Thyroid gland (tissue), 4 donors: ENCODE data around the gene SAP30BP. TPM values are rescaled to one million over a fixed set of nuclear protein-coding genes. Genes with fewer than 3 reads are reported as not detected.

Experiments used
- DNase-seq, 2 donors: peaks; one replicate each; pipeline ENCODE4 v3.0.0-alpha.2; 2019
- H3K27ac ChIP-seq, 3 donors: fragments of 200-600 bp; sonication (generic); 1 replicate in 2 of 3; 2 replicates in 1 of 3; pipeline ENCODE4 v1.5.1; 2016 to 2019; ENCODE audit warnings: mild to moderate bottlenecking in 1 of 3, moderate library complexity in 1 of 3
- H3K27me3 ChIP-seq: fragments of 200-600 bp; sonication (generic); one replicate; pipeline ENCODE4 v1.5.1; 2019
- H3K36me3 ChIP-seq, 2 donors: fragments of 200-600 bp; sonication (generic); one replicate each; pipeline ENCODE4 v1.5.1; 2016 to 2019
- H3K4me1 ChIP-seq, 2 donors: fragments of 200-600 bp; sonication (generic); one replicate each; pipeline ENCODE4 v1.5.1; 2017 to 2019
- H3K4me3 ChIP-seq, 3 donors: fragments of 200-600 bp; sonication (generic); replicated peaks in 1 of 3; 1 replicate in 2 of 3; 2 replicates in 1 of 3; pipeline ENCODE4 v1.5.1; 2016; ENCODE audit warnings: mild to moderate bottlenecking in 1 of 3
- H3K9me3 ChIP-seq: fragments of 200-600 bp; sonication (generic); one replicate; pipeline ENCODE4 v1.5.1; 2017
- CTCF ChIP-seq, 6 experiments: fragments of 200-600 bp in 3 of 6; fragments of 450-650 bp in 3 of 6; sonication (generic) in 3 of 6; IDR thresholded peaks; one replicate each; pipeline ENCODE4 v1.5.1; 2016 to 2019; ENCODE audit warnings: antibody characterized with exemption in 6 of 6, mild to moderate bottlenecking in 2 of 6, inconsistent platforms in 1 of 6, moderate library complexity in 1 of 6
- POLR2A ChIP-seq, 2 donors: fragments of 450-650 bp; IDR thresholded peaks; one replicate each; pipeline ENCODE4 v1.6.1; 2017; ENCODE audit warnings: antibody characterized with exemption in 2 of 2, mild to moderate bottlenecking in 2 of 2, moderate library complexity in 1 of 2
- WGBS, 2 donors: methylation state at CpG; one replicate each; pipeline ENCODE4 v1.1.5; 2017; 5-methylcytosine and 5-hydroxymethylcytosine counted together
- intact Hi-C: fragments of 100-400 bp; cut with DNase I; formaldehyde crosslinking; loops from one replicate; pipeline ENCODE4 v1.15.1; 2023
- total RNA-seq, 4 donors: library from RNA; depleted of rRNA; stranded (reverse); fragments of >200 nt; gene quantifications; one replicate each; pipeline ENCODE4 v1.2.3, GENCODE V29; 2016

SAP30BP gene
- total RNA-seq, 4 donors from 2014 or later: 52.5 to 83.6 (median 72.7) TPM

- no peaks in the 10 kb centered on the region for H3K4me1 ChIP-seq
- 80 to 90% methylated on average over 1 to 7 of the region's 7 CpGs for whole genome bisulfite sequencing, 2 donors
- no peaks in the 10 kb centered on the region for H3K9me3 ChIP-seq
- H3K27me3 ChIP-seq: no peaks in the 10 kb centered on the region
- no peak overlapping the region for H3K4me3 ChIP-seq
- peaks cover 0 to 3% of the 10 kb centered on the region in 2 donors for H3K36me3 ChIP-seq
- no peak for TF ChIP-seq POLR2A (IDR thresholded peaks at IDR 0.05)
- TF ChIP-seq CTCF (IDR thresholded peaks at IDR 0.05): no peak
- no peak for DNase-seq
- intact Hi-C loops: no loop called here
- H3K27ac ChIP-seq: no peak overlapping the region
Observed at GRCh38 chr17:75729351-75729750, 62.2 kb downstream of the SAP30BP start.

GRCh38 chr17:75730065-75730464 lies 62.9 kb downstream of the SAP30BP start:
- H3K9me3 ChIP-seq: no peaks in the 10 kb centered on the region
- H3K27me3 ChIP-seq: no peaks in the 10 kb centered on the region
- H3K4me1 ChIP-seq: no peaks in the 10 kb centered on the region
- WGBS, 2 donors: 90 to 92% methylated on average over 11 to 19 of the region's 24 CpGs
- no peak for TF ChIP-seq CTCF (IDR thresholded peaks at IDR 0.05)
- no peak for TF ChIP-seq POLR2A (IDR thresholded peaks at IDR 0.05)
- intact Hi-C loops: no loop called here
- H3K4me3 ChIP-seq: no peak overlapping the region
- H3K27ac ChIP-seq: no peak overlapping the region
- H3K36me3 ChIP-seq: peaks cover 0 to 3% of the 10 kb centered on the region in 2 donors
- no peak for DNase-seq

GRCh38 chr17:75731086-75731715 lies 64.1 kb downstream of the SAP30BP start:
- H3K27me3 ChIP-seq: no peaks in the 10 kb centered on the region
- intact Hi-C loops: no loop called here
- H3K36me3 ChIP-seq: peaks cover 0 to 3% of the 10 kb centered on the region in 2 donors
- DNase-seq: no peak
- no peaks in the 10 kb centered on the region for H3K9me3 ChIP-seq
- no peaks in the 10 kb centered on the region for H3K4me1 ChIP-seq
- no peak for TF ChIP-seq POLR2A (IDR thresholded peaks at IDR 0.05)
- TF ChIP-seq CTCF (IDR thresholded peaks at IDR 0.05): no peak
- 83 to 94% methylated on average over 10 to 24 of the region's 26 CpGs for WGBS, 2 donors
- H3K4me3 ChIP-seq: no peak overlapping the region
- H3K27ac ChIP-seq: no peak overlapping the region

- 91 to 95% methylated on average over 21 to 27 of the region's 31 CpGs for WGBS, 2 donors
- TF ChIP-seq CTCF (IDR thresholded peaks at IDR 0.05) (no peak), POLR2A (IDR thresholded peaks at IDR 0.05) (no peak)
- no peak overlapping the region for H3K4me3 ChIP-seq
- no peaks in the 10 kb centered on the region for H3K27me3 ChIP-seq
- intact Hi-C loops: no loop called here
- no peak for DNase-seq
- no peak overlapping the region for H3K27ac ChIP-seq
- peaks cover 0 to 3% of the 10 kb centered on the region in 2 donors for H3K36me3 ChIP-seq
- H3K4me1 ChIP-seq: no peaks in the 10 kb centered on the region
- no peaks in the 10 kb centered on the region for H3K9me3 ChIP-seq
Observed at GRCh38 chr17:75731716-75732498, 64.8 kb downstream of the SAP30BP start.

GRCh38 chr17:75733471-75733870 lies 66.3 kb downstream of the SAP30BP start:
- Histone ChIP-seq H3K36me3 (peaks cover 0 to 3% of the 10 kb centered on the region in 2 donors), H3K9me3 (no peaks in the 10 kb centered on the region), H3K4me3 (no peak overlapping the region), H3K27ac (no peak overlapping the region), H3K4me1 (no peaks in the 10 kb centered on the region), H3K27me3 (no peaks in the 10 kb centered on the region)
- intact Hi-C loops: no loop called here
- WGBS, 2 donors: 92 to 93% methylated on average over 17 of the region's 18 CpGs
- TF ChIP-seq CTCF (IDR thresholded peaks at IDR 0.05): no peak
- TF ChIP-seq POLR2A (IDR thresholded peaks at IDR 0.05): no peak
- no peak for DNase-seq
